Measurements from ENCODE around the gene FNBP1. TPM values are rescaled to one million over a fixed set of nuclear protein-coding genes. Genes with fewer than 3 reads are reported as not detected.

FNBP1 gene
- total and polyA plus RNA-seq, 10 of the 15 experiments (the other 5 are each of a cell fraction or from before 2014, with no cell fraction given) = 64.5 to 353 (median 179) TPM

DNA sequence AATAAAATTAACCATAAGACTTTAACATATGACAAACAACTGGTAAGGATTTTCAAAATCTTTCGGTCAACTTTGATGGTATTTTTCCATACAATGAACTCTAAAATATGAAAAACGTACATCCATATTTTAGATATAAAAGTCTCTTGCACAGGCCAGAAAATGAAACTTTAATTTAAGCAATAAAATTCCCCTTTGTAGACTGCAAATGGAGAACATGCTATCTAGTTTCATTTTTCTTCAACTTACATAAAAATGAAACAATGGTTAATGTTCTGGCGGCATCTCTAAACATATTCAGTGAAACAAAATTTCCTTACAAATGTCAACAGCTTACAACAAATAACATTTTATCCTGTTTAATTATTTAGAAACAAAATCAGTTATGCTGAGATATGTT, 123.7 kb downstream of the FNBP1 start (continued):
- TF ChIP-seq SIX5 (IDR thresholded peaks at IDR 0.05; ENCODE audit: low read depth, low read length, severe bottlenecking) = no peak
- no peak for TF ChIP-seq PAX8 (IDR thresholded peaks at IDR 0.05)
- TF ChIP-seq GATAD2B (conservative IDR thresholded peaks at IDR 0.05; ENCODE audit: low read depth) = no peak
- TF ChIP-seq STAT3 (IDR thresholded peaks at IDR 0.05; ENCODE audit: low read depth, low read length) = no peak

DNA sequence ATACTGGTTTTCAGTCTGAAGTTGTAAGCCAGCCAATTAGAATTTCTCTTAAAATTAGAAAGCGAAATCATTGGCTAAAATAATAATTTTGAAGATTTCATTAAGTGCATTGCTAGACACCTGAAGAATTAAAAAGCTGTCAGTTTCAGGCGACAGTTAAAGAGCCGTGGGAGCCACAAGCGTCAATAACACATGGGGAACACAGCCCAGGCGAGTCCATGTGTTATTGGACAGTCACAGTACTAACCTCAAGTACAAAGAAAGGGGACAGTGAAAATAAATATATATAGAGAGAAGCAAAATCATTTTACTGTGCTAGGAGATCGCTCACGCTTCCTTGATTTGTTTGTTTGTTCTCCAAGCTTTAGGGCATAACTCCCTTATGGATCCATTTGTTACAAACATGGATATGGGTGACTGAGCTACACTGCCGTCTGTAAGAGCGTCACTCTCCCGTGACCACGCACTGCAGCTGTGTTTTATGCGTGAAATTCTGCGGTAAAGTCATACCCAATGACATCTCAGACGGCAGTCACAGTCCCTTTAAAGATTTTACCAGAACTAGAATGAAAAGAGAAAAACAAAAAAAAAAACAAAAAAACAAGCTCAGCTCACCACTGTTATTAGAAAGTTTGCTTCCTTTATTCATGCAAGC, 124.6 kb downstream of the FNBP1 start:
- WGBS (ENCODE audit: insufficient coverage, insufficient replicate concordance, low lambda C conversion rate, missing lambda C conversion rate) = 97% methylated on average over 14 of the region's 14 CpGs
- Histone ChIP-seq H3K27me3 (replicated peaks in 1 of 2; ENCODE audit: control insufficient read depth in 2 of 2, insufficient read depth in 2 of 2, low read length in 1 of 2) (no peaks in the 10 kb centered on the region), H4K20me1 (ENCODE audit: control insufficient read depth, insufficient read depth) (no peaks in the 10 kb centered on the region; the same call in 1 of the 2 replicates), H3K9me3 (replicated peaks; ENCODE audit: control insufficient read depth, insufficient read depth, low read length) (no peaks in the 10 kb centered on the region), H3K79me2 (ENCODE audit: control insufficient read depth, insufficient read depth, low read length) (peaks cover 14% of the 10 kb centered on the region), H3K4me1 (ENCODE audit: control insufficient read depth, insufficient read depth, low read length) (no peaks in the 10 kb centered on the region), H3K9ac (ENCODE audit: control insufficient read depth, insufficient read depth, low read length) (no peak overlapping the region), H3K4me3 (no peak overlapping the region), H2AFZ (ENCODE audit: control insufficient read depth, low read depth, low read length) (no peak overlapping the region), H3K36me3 (ENCODE audit: control insufficient read depth in 2 of 2, insufficient read depth in 2 of 2, low read length in 1 of 2) (peaks cover 15 to 49% of the 10 kb centered on the region in 2 experiments), H3K27ac (ENCODE audit: control insufficient read depth, insufficient read depth) (no peak overlapping the region), H3K4me2 (ENCODE audit: control insufficient read depth, insufficient read depth) (no peak overlapping the region)
- no TSS peak for BruUV-seq (replicated peaks)
- TF ChIP-seq ZNF622 (IDR thresholded peaks at IDR 0.05) (no peak), KAT2A (conservative IDR thresholded peaks at IDR 0.05; ENCODE audit: control insufficient read depth, low read depth, low read length) (no peak), POLR2AphosphoS5 (IDR thresholded peaks at IDR 0.05; ENCODE audit: low read length) (peak; percentile 79), GABPA (IDR thresholded peaks at IDR 0.05; ENCODE audit: low read depth) (no peak), POLR2A (IDR thresholded peaks at IDR 0.05; ENCODE audit: low read depth, low read length) (peak; percentile 54; the same call in 1 of the 2 replicates)
- ChIA-PET POLR2A (interaction anchor here (0.7 to 1.3 kb wide), 5 partner anchors 13 to 128 kb away, joined by 3 to 4 read pairs (median 3); no protein-coding TSS in a partner anchor), CTCF (interaction anchor here (0.6 to 1.7 kb wide), 4 partner anchors 31 to 134 kb away, joined by 3 to 8 read pairs (median 3); no protein-coding TSS in a partner anchor), RAD21 (ENCODE audit: unreplicated experiment) (no interaction called here), SMC1A (ENCODE audit: uncharacterized antibody, unreplicated experiment) (interaction anchor here (0.6 to 1.7 kb wide), 7 partner anchors 14 to 551 kb away, joined by 3 to 6 read pairs (median 3); no protein-coding TSS in a partner anchor)
- DNase-seq (ENCODE audit: low read depth, low spot score) (no peak), ATAC-seq (no peak), FAIRE-seq (no peak)
- in situ Hi-C loops (cut with MboI) = no loop called here
- intact Hi-C loops (cut with micrococcal nuclease; ENCODE audit: unreplicated experiment) = no loop called here
